Gastroesophageal sphincter (tissue), 4 donors: ENCODE measurements around the gene RBFOX2. TPM values are rescaled to one million over a fixed set of nuclear protein-coding genes. Genes with fewer than 3 reads are reported as not detected.

Source experiments
- ATAC-seq: fragments of 150-250 bp; one replicate; pipeline ENCODE4 v1.9.1; 2016; ENCODE audit warnings: mild to moderate bottlenecking, moderate library complexity
- H3K27ac ChIP-seq, 4 donors: fragments of 200-600 bp; sonication (generic) in 3 of 4; 1 replicate in 3 of 4; 2 replicates in 1 of 4; pipeline ENCODE4 v1.5.1; 2016 to 2019
- H3K27me3 ChIP-seq: fragments of 200-600 bp; sonication (generic); one replicate; pipeline ENCODE4 v1.5.1; 2019
- H3K36me3 ChIP-seq, 2 donors: fragments of 200-600 bp; sonication (generic); one replicate each; pipeline ENCODE4 v1.5.1; 2019; ENCODE audit warnings: control low read depth in 1 of 2
- H3K4me1 ChIP-seq, 3 donors: fragments of 200-600 bp; sonication (generic); 1 replicate in 2 of 3; 2 replicates in 1 of 3; pipeline ENCODE4 v1.5.1; 2016 to 2019; ENCODE audit warnings: control low read depth in 2 of 3
- H3K4me3 ChIP-seq, 2 donors: fragments of 200-600 bp; sonication (generic); one replicate each; pipeline ENCODE4 v1.5.1; 2019; ENCODE audit warnings: mild to moderate bottlenecking in 1 of 2, moderate library complexity in 1 of 2
- H3K9me3 ChIP-seq, 3 donors: fragments of 200-600 bp; sonication (generic); one replicate each; pipeline ENCODE4 v1.5.1; 2017 to 2019; ENCODE audit warnings: control low read depth in 2 of 3
- CTCF ChIP-seq, 4 experiments: fragments of 200-600 bp in 2 of 4; fragments of 450-650 bp in 2 of 4; sonication (generic) in 1 of 4; IDR thresholded peaks; one replicate each; pipeline ENCODE4 v1.5.1; 2017 to 2019; ENCODE audit warnings: antibody characterized with exemption in 4 of 4, mild to moderate bottlenecking in 2 of 4, moderate library complexity in 2 of 4
- EP300 ChIP-seq: sonication (generic); formaldehyde crosslinking; IDR thresholded peaks from one replicate; pipeline ENCODE4 v1.6.1; 2017; ENCODE audit warnings: antibody characterized with exemption, mild to moderate bottlenecking
- POLR2A ChIP-seq, 2 donors: fragments of 450-650 bp; IDR thresholded peaks; one replicate each; pipeline ENCODE4 v1.6.1; 2017; ENCODE audit warnings: antibody characterized with exemption in 2 of 2, mild to moderate bottlenecking in 2 of 2, moderate library complexity in 1 of 2
- POLR2AphosphoS5 ChIP-seq: sonication (generic); formaldehyde crosslinking; IDR thresholded peaks from one replicate; pipeline ENCODE4 v1.6.1; 2017; ENCODE audit warnings: antibody characterized with exemption
- WGBS, 2 donors: methylation state at CpG; one replicate each; pipeline ENCODE4 v1.1.5; 2018; ENCODE audit warnings: low coverage in 1 of 2; 5-methylcytosine and 5-hydroxymethylcytosine counted together
- total RNA-seq, 4 donors: library from RNA; depleted of rRNA; stranded (reverse); fragments of >200 nt; gene quantifications; one replicate each; pipeline ENCODE4 v1.1.0, GENCODE V29; 2016

Gene RBFOX2
- total RNA-seq, 4 donors from 2014 or later: 120 to 197 (median 169) TPM

- Histone ChIP-seq H3K36me3 (no peaks in the 10 kb centered on the region), H3K9me3 (no peaks in the 10 kb centered on the region), H3K4me1 (peaks cover 17 to 71% (median 18%) of the 10 kb centered on the region in 3 donors), H3K27me3 (no peaks in the 10 kb centered on the region), H3K27ac (peak overlapping the region in 2 of 4 donors; percentile 13 to 85), H3K4me3 (no peak overlapping the region)
- 69 to 73% methylated on average over 6 of the region's 6 CpGs for WGBS, 2 donors
- no peak for ATAC-seq
- TF ChIP-seq POLR2AphosphoS5 (no peak), CTCF (IDR thresholded peaks at IDR 0.05) (no peak), EP300 (no peak)
Observed at GRCh38 chr22:35966314-35967045, 62.1 kb downstream of the RBFOX2 start.

DNA sequence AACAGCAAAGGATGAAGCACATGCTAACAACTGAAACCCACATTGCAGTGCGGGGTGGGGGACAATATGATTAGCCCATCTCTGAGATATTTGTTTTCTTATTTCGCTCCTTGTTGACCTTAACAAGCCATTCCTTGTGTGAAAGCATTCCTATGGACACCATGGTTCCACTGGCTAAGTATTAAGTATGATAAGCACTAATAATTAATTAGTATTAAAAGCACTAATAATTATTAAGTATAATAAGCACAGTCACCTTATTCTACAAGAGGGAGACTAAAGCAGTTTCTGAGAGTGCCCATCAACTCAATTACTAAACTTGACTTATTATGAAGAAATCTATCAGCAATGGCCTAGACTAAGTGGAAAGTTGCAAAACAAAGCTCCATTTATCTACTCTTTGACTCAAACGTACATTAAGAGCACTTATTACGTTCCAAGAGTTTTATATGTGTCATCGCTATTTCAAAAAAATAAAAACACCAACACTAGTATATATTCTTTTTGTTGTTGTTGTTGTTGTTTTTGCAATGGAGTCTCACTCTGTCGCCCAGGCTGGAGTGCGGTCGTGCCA lies 65.3 kb downstream of the RBFOX2 start:
- H3K36me3 ChIP-seq: no peaks in the 10 kb centered on the region
- TF ChIP-seq EP300 (no peak), CTCF (IDR thresholded peaks at IDR 0.05) (no peak), POLR2A (IDR thresholded peaks at IDR 0.05) (no peak), POLR2AphosphoS5 (no peak)
- H3K27me3 ChIP-seq: no peaks in the 10 kb centered on the region
- peak overlapping the region in 2 of 4 donors; percentile 11 to 33 for H3K27ac ChIP-seq
- no peaks in the 10 kb centered on the region for H3K9me3 ChIP-seq
- no peak overlapping the region for H3K4me3 ChIP-seq
- H3K4me1 ChIP-seq: peaks cover 22 to 78% (median 27%) of the 10 kb centered on the region in 3 donors
- 78 to 86% methylated on average over 8 of the region's 8 CpGs for WGBS, 2 donors
- ATAC-seq: no peak

DNA sequence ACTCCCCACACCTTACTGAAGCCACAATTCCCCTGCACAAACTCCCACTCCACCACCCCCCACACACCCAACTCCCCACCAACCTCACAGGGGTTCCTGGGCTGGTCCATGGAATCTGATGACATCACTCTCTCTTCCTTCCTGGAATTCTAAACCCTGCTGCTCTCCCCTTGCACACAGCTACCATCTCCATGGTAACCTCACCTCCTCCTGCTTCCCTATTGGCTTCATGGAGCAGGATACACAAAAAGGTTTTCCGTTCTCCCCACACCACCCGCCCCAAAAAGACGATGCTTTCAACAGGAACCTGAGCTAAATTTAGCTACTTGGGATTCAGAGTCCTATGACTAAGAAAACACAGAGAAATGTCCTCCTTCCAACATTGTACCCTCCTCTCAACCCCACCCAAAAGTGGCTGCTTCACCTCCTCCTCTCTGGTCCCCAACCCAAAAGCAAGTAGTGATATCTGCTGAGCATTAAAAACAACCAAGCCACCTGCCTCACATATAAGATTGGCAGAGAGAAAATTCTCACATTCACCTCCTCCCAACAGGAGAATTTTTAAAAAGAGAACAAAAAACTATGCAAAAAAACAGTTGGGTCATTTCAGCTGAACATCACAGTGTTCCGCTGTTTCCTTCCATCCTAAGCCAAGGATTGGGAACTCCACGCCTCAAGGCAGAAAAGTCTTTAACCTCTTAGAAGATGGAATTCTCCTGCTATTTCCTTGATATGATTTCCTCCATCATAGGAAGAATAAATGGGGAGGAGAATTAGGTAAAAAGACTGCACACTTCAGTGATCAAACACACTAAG lies 66.9 kb downstream of the RBFOX2 start:
- peaks cover 23 to 79% (median 25%) of the 10 kb centered on the region in 3 donors for H3K4me1 ChIP-seq
- peak overlapping the region; percentile 78 to 88 (median 80) for H3K27ac ChIP-seq
- peak overlapping the region; percentile 3 to 31 for H3K4me3 ChIP-seq
- no peaks in the 10 kb centered on the region for H3K27me3 ChIP-seq
- 9 to 17% methylated on average over 1 to 5 of the region's 5 CpGs for WGBS, 2 donors
- TF ChIP-seq POLR2AphosphoS5 (peak; percentile 38), POLR2A (IDR thresholded peaks at IDR 0.05) (no peak), EP300 (no peak), CTCF (IDR thresholded peaks at IDR 0.05) (no peak)
- ATAC-seq: peak; percentile 90
- H3K36me3 ChIP-seq: no peaks in the 10 kb centered on the region
- H3K9me3 ChIP-seq: no peaks in the 10 kb centered on the region

DNA sequence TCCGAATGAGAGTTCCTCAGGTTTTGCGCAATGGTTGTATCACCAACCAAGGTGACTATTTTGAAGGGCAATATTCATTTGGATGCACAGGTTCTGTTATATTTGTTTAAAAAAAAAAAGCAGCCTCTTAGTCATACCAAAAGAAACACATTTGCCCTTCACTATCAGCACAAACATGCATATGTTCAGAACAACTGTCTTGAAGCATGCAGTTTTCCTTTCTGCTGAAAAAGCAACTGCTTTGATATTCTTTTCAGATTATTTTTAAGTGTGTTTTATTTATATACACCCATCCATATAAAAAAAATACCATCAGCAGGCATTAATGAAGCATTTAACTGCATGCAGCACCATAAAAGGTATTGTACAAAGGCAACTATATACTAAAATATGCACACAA lies 67.8 kb downstream of the RBFOX2 start:
- WGBS, 2 donors: 64 to 100% methylated on average over 2 of the region's 2 CpGs
- no peak for ATAC-seq
- peak overlapping the region; percentile 5 to 31 for H3K4me3 ChIP-seq
- no peaks in the 10 kb centered on the region for H3K9me3 ChIP-seq
- no peaks in the 10 kb centered on the region for H3K27me3 ChIP-seq
- no peaks in the 10 kb centered on the region for H3K36me3 ChIP-seq
- H3K27ac ChIP-seq: peak overlapping the region; percentile 78 to 88 (median 80)
- TF ChIP-seq CTCF (IDR thresholded peaks at IDR 0.05) (no peak), EP300 (no peak), POLR2A (IDR thresholded peaks at IDR 0.05) (no peak)
- H3K4me1 ChIP-seq: peaks cover 23 to 81% (median 25%) of the 10 kb centered on the region in 3 donors
